Sigmoid colon (tissue), 7 donors: ENCODE measurements around the gene ERV3-1. TPM values are rescaled to one million over a fixed set of nuclear protein-coding genes. Genes with fewer than 3 reads are reported as not detected.
"Not testable (repeated sequence)": the region's sequence is repeated elsewhere in the genome, so short reads cannot be mapped to it uniquely, and the experiment has no call there.

Experiments used
- DNase-seq: peaks from one replicate; pipeline ENCODE4 v3.0.0-alpha.2; 2019
- H3K27ac ChIP-seq, 4 donors: fragments of 200-600 bp; sonication (generic); one replicate each; pipeline ENCODE4 v1.5.1; 2016 to 2019; ENCODE audit warnings: mild to moderate bottlenecking in 1 of 4
- H3K27me3 ChIP-seq, 3 donors: fragments of 200-600 bp; sonication (generic); one replicate each; pipeline ENCODE4 v1.5.1; 2019; ENCODE audit warnings: mild to moderate bottlenecking in 1 of 3
- H3K36me3 ChIP-seq, 4 donors: fragments of 200-600 bp; sonication (generic); one replicate each; pipeline ENCODE4 v1.5.1; 2016 to 2019
- H3K4me1 ChIP-seq, 4 donors: fragments of 200-600 bp; sonication (generic); one replicate each; pipeline ENCODE4 v1.5.1; 2017 to 2019
- H3K4me3 ChIP-seq, 4 donors: fragments of 200-600 bp; sonication (generic); one replicate each; pipeline ENCODE4 v1.5.1; 2017 to 2019; ENCODE audit warnings: mild to moderate bottlenecking in 2 of 4, moderate library complexity in 1 of 4
- H3K9me3 ChIP-seq, 4 donors: fragments of 200-600 bp in 3 of 4; sonication (generic) in 3 of 4; one replicate each; pipeline versions ENCODE4 v1.5.1 to v1.6.1; 2013 to 2019
- EP300 ChIP-seq, 4 donors: sonication (generic); formaldehyde crosslinking; IDR thresholded peaks; one replicate each; pipeline ENCODE4 v1.6.1; 2017; ENCODE audit warnings: antibody characterized with exemption in 4 of 4
- POLR2A ChIP-seq, 2 donors: fragments of 450-650 bp; IDR thresholded peaks; one replicate each; pipeline ENCODE4 v1.6.1; 2016; ENCODE audit warnings: antibody characterized with exemption in 2 of 2, mild to moderate bottlenecking in 2 of 2, moderate library complexity in 2 of 2
- POLR2AphosphoS5 ChIP-seq, 4 donors: sonication (generic); formaldehyde crosslinking; IDR thresholded peaks; one replicate each; pipeline ENCODE4 v1.6.1; 2017; ENCODE audit warnings: antibody characterized with exemption in 4 of 4
- WGBS, 2 donors: extraction: QIAGEN DNeasy Blood & Tissue Kit; methylation state at CpG; one replicate each; pipeline ENCODE4 v1.1.7; 2013; 5-methylcytosine and 5-hydroxymethylcytosine counted together
- intact Hi-C: fragments of 100-400 bp; cut with DNase I; formaldehyde crosslinking; loops from one replicate; pipeline ENCODE4 v1.15.1; 2023
- polyA plus RNA-seq, 3 donors: library from polyadenylated mRNA; stranded (reverse); fragments of 200-250 nt; gene quantifications; one replicate each; pipeline ENCODE4 v1.2.3, GENCODE V29; 2013
- total RNA-seq, 4 donors: library from RNA; depleted of rRNA; stranded (reverse); fragments of >200 nt; gene quantifications; one replicate each; pipeline ENCODE4 v1.1.0, GENCODE V29; 2016
- TF ChIP-seq, protein P1 (sequence below), 4 experiments: fragments of 450-650 bp in 3 of 4; fragments of 200-600 bp in 1 of 4; IDR thresholded peaks; one replicate each; pipeline ENCODE4 v1.5.1; 2016 to 2019; ENCODE audit warnings: antibody characterized with exemption in 4 of 4, mild to moderate bottlenecking in 3 of 4, moderate library complexity in 2 of 4
- donor health status: healthy with polysubstance abuse.
- donor health status: Bipolar disorder and iron deficiency.
- donor health status: healthy.

Gene ERV3-1, protein sequence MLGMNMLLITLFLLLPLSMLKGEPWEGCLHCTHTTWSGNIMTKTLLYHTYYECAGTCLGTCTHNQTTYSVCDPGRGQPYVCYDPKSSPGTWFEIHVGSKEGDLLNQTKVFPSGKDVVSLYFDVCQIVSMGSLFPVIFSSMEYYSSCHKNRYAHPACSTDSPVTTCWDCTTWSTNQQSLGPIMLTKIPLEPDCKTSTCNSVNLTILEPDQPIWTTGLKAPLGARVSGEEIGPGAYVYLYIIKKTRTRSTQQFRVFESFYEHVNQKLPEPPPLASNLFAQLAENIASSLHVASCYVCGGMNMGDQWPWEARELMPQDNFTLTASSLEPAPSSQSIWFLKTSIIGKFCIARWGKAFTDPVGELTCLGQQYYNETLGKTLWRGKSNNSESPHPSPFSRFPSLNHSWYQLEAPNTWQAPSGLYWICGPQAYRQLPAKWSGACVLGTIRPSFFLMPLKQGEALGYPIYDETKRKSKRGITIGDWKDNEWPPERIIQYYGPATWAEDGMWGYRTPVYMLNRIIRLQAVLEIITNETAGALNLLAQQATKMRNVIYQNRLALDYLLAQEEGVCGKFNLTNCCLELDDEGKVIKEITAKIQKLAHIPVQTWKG
- total RNA-seq, result 10 to 100 TPM in 3 of 4 donors, 1 to 10 TPM in 1; 9.6 to 19.1 (median 14.7) TPM
- polyA plus RNA-seq, result 1 to 10 TPM in 1 of 3 donors, under 1 TPM in 2; 0.60 to 4.9 (median 0.69) TPM

DNA sequence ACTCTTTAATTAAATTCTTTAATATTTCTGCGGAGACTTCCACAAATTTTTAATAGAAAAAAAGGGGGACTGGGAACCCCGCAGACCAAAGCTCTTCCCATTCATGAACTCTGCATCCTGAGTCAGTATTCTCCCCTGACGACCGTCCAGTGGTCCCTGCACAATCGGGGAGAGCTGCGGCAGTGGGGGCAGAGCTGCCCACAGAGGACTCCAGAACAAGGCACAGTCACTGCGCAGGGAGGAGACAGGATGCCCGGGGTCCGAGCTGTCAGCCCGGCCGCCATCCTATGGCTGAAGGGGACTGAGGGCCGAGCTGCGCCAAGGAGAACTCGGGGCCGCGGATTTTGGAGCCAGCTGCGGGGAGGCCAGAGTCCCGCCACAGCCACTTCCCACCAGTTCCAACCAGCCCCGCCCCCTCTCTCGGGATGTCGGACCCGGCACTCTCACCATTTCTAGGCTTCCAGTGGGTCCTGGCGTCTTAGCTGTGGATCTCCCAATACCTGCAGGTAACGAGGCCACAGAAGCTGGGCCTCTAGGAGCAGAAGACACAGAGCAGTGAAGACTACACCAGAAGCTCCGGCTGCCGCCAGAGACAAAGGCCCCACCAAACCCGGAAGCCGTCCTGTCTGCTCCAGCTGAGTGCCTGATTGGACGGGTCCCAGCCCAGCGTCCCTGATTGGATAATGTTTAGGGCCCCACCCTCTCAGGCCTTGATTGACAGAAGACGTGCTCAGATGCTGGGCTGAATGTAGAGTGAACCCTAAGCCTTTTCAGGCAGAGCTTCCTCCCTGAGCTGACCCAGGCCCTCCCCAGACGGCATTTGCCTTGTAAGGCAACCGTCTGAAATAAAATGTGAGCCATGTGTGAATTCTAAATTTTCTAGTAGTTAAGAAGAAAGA, at the start of gene ERV3-1:
TSS of gene ERV3-1 (minus strand) at position 594 of the 899 bp plus-strand sequence. CDS start 13,661 bp downstream, outside the sequence.
- 1% methylated on average over 33 of the region's 33 CpGs for WGBS, 2 donors
- H3K36me3 ChIP-seq, result no peaks in the 10 kb centered on the region
- peak; percentile 99 for DNase-seq
- peak within 1 kb of the TSS; percentile 67 to 86 (median 70) for H3K4me3 ChIP-seq
- H3K27ac ChIP-seq, result peak within 1 kb of the TSS; percentile 83 to 89 (median 84)
- intact Hi-C loops, result loop anchor here (1.0 to 10.0 kb wide), 2 partner anchors 32 to 122 kb away; no protein-coding TSS in a partner anchor
- H3K27me3 ChIP-seq, result no peaks in the 10 kb centered on the region
- H3K9me3 ChIP-seq, result no peaks in the 10 kb centered on the region
- H3K4me1 ChIP-seq, result peaks cover 0 to 36% (median 31%) of the 10 kb centered on the region in 4 donors
- TF ChIP-seq POLR2AphosphoS5 (IDR thresholded peaks at IDR 0.05), result peak; percentile 96 to 99 (median 98)
- TF ChIP-seq, protein P1, sequence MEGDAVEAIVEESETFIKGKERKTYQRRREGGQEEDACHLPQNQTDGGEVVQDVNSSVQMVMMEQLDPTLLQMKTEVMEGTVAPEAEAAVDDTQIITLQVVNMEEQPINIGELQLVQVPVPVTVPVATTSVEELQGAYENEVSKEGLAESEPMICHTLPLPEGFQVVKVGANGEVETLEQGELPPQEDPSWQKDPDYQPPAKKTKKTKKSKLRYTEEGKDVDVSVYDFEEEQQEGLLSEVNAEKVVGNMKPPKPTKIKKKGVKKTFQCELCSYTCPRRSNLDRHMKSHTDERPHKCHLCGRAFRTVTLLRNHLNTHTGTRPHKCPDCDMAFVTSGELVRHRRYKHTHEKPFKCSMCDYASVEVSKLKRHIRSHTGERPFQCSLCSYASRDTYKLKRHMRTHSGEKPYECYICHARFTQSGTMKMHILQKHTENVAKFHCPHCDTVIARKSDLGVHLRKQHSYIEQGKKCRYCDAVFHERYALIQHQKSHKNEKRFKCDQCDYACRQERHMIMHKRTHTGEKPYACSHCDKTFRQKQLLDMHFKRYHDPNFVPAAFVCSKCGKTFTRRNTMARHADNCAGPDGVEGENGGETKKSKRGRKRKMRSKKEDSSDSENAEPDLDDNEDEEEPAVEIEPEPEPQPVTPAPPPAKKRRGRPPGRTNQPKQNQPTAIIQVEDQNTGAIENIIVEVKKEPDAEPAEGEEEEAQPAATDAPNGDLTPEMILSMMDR (IDR thresholded peaks at IDR 0.05), result no peak
- no peak for TF ChIP-seq EP300 (IDR thresholded peaks at IDR 0.05)
- peak; percentile 97 to 98 for TF ChIP-seq POLR2A (IDR thresholded peaks at IDR 0.05)

DNA sequence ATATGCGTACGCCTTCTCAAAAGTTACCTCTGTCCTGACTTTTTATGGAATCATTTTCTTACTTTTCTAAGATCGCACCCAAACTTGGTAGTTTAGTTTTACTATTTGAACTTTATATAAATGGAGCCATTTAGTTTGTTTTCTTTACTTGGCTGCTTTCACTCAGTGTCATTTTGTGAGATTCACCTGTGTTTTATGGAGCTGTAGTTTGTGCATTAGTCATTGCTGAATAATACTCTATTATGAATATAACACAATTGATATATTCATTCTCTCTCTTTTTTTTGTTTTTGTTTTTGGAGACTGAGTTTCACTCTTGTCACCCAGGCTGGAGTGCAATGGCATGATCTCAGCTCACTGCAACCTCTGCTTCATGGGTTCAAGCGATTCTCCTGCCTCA, 49.3 kb upstream of the ERV3-1 start:
- H3K4me3 ChIP-seq, H3K27ac ChIP-seq, H3K9me3 ChIP-seq, intact Hi-C loops, H3K4me1 ChIP-seq, H3K27me3 ChIP-seq, DNase-seq, H3K36me3 ChIP-seq: not testable (repeated sequence)
- 86 to 87% methylated on average over 4 of the region's 4 CpGs for WGBS, 2 donors

DNA sequence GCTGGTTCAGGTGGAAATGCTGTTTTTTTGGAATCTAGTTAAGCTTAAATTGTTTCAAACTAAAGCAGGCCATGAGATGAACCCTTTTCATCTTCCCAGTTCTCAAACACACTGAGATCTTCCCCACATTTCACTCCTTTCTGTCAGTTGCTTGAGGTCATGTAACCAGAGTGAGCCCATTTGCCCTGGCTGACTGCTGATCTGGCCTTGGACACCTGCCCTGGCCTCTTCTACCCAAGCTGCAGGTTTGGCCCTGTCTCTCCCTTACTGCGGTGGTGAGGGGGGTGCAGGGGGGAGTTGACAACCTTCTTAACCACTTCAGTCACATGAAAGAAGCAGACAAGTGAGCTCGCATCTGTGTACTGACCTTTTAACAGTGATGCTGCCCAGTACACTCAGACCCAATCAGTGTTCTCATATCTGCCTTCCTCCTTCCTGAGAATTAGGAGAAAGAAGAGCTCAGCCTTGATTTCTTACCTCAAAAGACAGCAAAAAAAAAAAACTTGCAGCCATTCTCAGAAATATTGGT, 48.0 kb upstream of the ERV3-1 start:
- intact Hi-C loops, result not testable (repeated sequence)

DNA sequence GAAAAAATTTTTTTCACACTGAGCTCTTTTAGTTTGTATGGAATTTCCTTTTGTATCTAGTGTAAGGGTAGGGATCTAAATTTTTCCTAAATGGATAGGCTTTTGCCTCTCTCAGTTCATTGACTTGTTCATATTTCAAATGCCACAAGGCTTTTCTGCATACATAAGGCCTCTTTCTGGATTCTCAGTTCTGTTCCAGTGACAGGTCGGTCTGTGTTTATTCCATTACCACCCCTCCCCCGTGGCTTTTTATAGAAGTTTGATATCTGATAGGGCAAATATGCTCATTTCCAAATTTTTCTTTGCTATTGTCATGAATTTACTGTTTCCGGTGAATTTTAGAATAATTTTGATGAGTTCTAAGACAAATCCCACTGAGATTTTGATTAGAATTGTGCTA, 45.2 kb upstream of the ERV3-1 start:
- H3K27me3 ChIP-seq, H3K36me3 ChIP-seq, H3K27ac ChIP-seq, H3K4me1 ChIP-seq, H3K9me3 ChIP-seq, intact Hi-C loops, DNase-seq, H3K4me3 ChIP-seq: not testable (repeated sequence)
- 100% methylated on average over 1 of the region's 3 CpGs for WGBS, 2 donors

More for the DNA sequence above, 48.0 kb upstream of the ERV3-1 start:
- not testable (repeated sequence) for H3K9me3 ChIP-seq, H3K27ac ChIP-seq, H3K4me1 ChIP-seq, DNase-seq, H3K36me3 ChIP-seq, H3K4me3 ChIP-seq, H3K27me3 ChIP-seq
- WGBS, 2 donors, result 57 to 62% methylated on average over 2 of the region's 2 CpGs

DNA sequence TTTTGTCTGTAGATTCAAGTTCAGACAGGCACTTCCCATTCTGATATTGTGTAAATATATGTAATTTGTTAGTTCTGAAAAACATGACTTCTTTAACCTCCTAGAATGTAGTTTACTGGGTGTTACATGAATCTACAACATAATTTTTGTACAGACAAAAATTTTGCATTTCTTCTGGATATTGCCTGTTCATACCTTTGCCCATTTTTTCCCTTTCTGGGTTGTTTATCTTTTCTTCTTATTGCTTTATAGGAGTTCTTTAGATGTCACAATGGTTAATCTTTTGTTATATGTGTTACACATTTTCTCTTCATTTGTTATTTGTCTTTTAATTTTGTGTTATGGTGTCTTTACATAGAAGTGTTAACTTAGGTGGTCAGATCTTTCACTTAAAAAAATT, 44.7 kb upstream of the ERV3-1 start:
- H3K27me3 ChIP-seq, DNase-seq, H3K27ac ChIP-seq, H3K4me1 ChIP-seq, H3K9me3 ChIP-seq, H3K36me3 ChIP-seq, H3K4me3 ChIP-seq, intact Hi-C loops: not testable (repeated sequence)

DNA sequence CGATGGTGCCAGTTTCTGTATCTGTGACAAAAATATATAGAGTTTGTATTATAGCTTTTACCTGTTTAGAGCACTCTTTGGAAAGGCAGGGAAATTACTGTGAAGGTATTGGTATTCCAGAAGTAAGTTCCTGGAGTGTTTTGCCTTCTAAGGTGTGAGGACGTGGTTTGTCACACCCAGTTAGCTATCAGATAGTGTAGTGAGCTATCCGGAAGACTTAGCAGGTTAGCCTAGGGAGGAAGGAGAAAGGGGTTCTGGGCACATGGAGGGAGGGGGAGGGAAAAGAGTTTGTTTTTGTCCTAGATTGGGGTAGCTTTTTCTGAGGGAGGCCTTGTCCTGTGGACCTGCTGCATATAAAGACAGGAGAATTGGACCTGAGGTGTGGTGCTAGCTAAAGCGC, 39.8 kb upstream of the ERV3-1 start:
- H3K4me3 ChIP-seq, H3K4me1 ChIP-seq, DNase-seq, H3K9me3 ChIP-seq, H3K27ac ChIP-seq, H3K27me3 ChIP-seq, intact Hi-C loops, H3K36me3 ChIP-seq: not testable (repeated sequence)
- WGBS, 2 donors, result 72 to 90% methylated on average over 4 of the region's 4 CpGs

DNA sequence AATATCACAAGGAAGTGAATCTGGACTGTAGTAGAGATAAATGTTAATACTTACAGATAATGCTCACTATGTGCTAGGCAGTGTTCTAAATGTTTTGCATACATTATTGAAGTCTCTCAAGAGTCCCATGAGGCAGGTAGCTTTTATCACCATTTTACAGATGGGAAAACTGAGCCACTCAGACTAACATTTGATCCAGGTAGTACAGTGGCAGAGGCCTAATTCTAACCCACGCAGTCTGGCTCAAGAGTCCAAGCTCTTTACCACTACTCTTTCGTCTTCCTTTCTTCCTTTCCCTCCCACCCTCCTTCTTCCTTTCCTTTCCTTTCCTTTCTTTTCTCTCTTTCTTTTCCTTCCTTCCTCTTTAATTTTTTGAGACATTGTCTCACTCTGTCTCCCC, 39.1 kb upstream of the ERV3-1 start:
- H3K9me3 ChIP-seq, H3K36me3 ChIP-seq, intact Hi-C loops, H3K4me3 ChIP-seq, H3K27me3 ChIP-seq, DNase-seq, H3K4me1 ChIP-seq, H3K27ac ChIP-seq: not testable (repeated sequence)
- WGBS, 2 donors, result 96 to 97% methylated on average over 2 of the region's 2 CpGs

DNA sequence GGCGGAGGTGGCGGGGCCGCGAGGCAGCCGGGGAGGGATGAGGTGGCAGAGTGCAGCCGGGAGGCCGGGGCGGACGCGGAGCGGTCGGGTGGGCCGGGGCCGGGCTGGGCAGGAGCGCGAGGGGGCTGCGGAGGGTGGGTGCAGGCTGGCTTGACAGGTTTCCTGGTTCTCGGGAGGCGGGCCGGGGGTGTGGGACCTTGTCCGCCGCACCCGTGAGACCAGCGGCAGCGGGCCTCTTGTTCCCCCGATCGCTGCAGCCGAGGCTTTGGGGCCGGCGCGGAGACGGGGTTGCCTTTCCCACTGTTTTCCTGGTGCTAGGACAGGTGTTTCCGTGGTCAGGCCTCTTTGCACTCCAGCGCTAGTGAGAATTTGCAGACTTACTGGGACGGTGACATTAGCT, 32.3 kb upstream of the ERV3-1 start:
- not testable (repeated sequence) for H3K36me3 ChIP-seq, H3K27me3 ChIP-seq, H3K9me3 ChIP-seq
- Histone ChIP-seq H3K27ac (peak overlapping the region; percentile 88 to 95 (median 92)), H3K4me3 (peak overlapping the region; percentile 72 to 92 (median 90)), H3K4me1 (peaks cover 0 to 17% (median 5%) of the 10 kb centered on the region in 4 donors)
- 2% methylated on average over 33 to 34 of the region's 35 CpGs for WGBS, 2 donors
- intact Hi-C loops, result loop anchor here (1.0 to 2.0 kb wide), 2 partner anchors 32 to 40 kb away; partner anchors contain the start of gene ERV3-1
- peak; percentile 67 for DNase-seq
